ENCODE measurements around the gene FAM171A2. TPM values are rescaled to one million over a fixed set of nuclear protein-coding genes. Genes with fewer than 3 reads are reported as not detected.

FAM171A2 gene
- total RNA-seq, 2 donors from 2014 or later, result 2.4 to 3.3 TPM

DNA sequence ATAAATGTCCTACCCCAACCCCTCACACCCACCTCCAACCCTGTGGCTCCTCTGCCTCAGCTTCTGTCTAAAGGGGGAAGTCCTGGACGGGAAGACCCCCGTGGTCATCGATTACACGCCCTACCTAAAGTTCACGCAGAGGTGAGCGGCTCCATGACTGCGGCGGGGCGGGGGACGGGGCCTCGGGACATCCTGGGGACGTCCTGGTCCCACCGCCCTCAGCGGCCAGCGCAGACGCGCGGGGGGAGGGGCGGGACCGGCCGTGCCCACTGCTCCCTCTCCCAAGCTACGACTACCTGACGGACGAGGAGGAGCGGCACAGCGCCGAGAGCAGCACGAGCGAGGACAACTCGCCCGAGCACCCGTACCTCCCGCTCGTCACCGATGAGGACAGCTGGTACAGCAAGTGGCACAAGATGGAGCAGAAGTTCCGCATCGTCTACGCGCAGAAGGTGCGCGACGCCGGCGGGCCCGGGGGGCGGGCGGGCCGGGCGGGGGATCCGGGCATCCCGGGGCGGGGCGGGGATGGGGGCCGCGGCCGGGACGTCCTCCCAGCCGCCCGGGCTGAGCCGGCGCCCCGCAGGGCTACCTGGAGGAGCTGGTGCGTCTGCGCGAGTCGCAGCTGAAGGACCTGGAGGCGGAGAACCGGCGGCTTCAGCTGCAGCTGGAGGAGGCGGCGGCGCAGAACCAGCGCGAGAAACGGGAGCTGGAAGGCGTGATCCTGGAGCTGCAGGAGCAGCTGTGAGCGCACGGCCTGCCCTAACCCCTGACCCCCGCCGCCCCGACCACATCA lies 48.6 kb downstream of the FAM171A2 start:
- Histone ChIP-seq H3K27me3 (peaks cover 6 to 19% of the 10 kb centered on the region in 2 donors), H3K9me3 (no peaks in the 10 kb centered on the region)

DNA sequence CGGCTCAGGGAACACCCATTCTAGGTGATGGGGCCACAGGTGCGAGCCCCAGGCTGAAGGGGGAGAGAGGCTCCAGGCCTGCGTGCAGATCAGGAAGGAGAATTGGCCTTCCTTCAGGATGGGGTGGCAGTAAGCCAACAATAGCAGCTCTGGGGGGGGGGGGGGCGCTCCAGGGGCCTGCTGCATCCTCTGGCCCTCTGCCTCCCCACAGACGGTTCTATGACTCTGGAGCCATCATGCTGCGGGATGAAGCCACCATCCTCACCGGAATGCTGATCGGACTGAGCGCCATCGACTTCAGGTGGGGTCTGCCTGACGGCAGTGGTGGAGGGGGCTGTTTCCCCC lies 49.2 kb downstream of the FAM171A2 start:
- Histone ChIP-seq H3K4me3 (no peak overlapping the region), H3K4me1 (peaks cover 0 to 17% of the 10 kb centered on the region in 2 donors), H3K9me3 (no peaks in the 10 kb centered on the region), H3K27ac (no peak overlapping the region), H3K27me3 (peaks cover 6 to 19% of the 10 kb centered on the region in 2 donors), H3K36me3 (peaks cover 3% of the 10 kb centered on the region)
- TF ChIP-seq, protein P1, sequence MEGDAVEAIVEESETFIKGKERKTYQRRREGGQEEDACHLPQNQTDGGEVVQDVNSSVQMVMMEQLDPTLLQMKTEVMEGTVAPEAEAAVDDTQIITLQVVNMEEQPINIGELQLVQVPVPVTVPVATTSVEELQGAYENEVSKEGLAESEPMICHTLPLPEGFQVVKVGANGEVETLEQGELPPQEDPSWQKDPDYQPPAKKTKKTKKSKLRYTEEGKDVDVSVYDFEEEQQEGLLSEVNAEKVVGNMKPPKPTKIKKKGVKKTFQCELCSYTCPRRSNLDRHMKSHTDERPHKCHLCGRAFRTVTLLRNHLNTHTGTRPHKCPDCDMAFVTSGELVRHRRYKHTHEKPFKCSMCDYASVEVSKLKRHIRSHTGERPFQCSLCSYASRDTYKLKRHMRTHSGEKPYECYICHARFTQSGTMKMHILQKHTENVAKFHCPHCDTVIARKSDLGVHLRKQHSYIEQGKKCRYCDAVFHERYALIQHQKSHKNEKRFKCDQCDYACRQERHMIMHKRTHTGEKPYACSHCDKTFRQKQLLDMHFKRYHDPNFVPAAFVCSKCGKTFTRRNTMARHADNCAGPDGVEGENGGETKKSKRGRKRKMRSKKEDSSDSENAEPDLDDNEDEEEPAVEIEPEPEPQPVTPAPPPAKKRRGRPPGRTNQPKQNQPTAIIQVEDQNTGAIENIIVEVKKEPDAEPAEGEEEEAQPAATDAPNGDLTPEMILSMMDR (IDR thresholded peaks at IDR 0.05), result no peak
- no peak for DNase-seq (ENCODE audit: low spot score)

More for the DNA sequence above, 48.6 kb downstream of the FAM171A2 start:
- Histone ChIP-seq H3K36me3 (peaks cover 8% of the 10 kb centered on the region), H3K27ac (no peak overlapping the region), H3K4me3 (peak overlapping the region; percentile 11 to 34), H3K4me1 (peaks cover 0 to 17% of the 10 kb centered on the region in 2 donors)
- no peak for DNase-seq (ENCODE audit: low spot score)
- TF ChIP-seq, protein P1 (IDR thresholded peaks at IDR 0.05), result no peak

DNA sequence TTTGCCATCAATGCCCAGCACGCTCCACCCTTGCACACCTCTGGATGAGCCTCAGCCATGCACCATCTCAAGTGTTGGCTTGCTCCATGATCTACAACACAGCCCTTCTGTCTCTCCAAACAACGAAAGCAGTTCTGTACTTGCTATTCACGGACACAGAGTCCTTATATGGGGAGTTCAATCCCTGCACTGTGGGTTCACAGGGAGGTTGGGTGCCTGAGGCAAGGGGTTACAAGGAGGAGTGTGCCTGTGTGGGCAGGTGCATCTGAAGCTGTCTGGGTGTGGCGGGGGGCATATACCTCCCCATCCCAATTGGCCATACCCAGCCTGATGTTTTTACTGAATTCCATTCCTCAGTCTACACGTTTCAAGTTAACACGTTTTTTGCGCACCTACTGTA lies 49.6 kb downstream of the FAM171A2 start:
- peaks cover 6 to 19% of the 10 kb centered on the region in 2 donors for H3K27me3 ChIP-seq
- no peak overlapping the region for H3K27ac ChIP-seq
- no peak overlapping the region for H3K4me3 ChIP-seq
- DNase-seq (ENCODE audit: low spot score), result no peak
- no peaks in the 10 kb centered on the region for H3K36me3 ChIP-seq
- TF ChIP-seq, protein P1 (IDR thresholded peaks at IDR 0.05), result no peak
- H3K9me3 ChIP-seq, result no peaks in the 10 kb centered on the region
- peaks cover 0 to 20% of the 10 kb centered on the region in 2 donors for H3K4me1 ChIP-seq

DNA sequence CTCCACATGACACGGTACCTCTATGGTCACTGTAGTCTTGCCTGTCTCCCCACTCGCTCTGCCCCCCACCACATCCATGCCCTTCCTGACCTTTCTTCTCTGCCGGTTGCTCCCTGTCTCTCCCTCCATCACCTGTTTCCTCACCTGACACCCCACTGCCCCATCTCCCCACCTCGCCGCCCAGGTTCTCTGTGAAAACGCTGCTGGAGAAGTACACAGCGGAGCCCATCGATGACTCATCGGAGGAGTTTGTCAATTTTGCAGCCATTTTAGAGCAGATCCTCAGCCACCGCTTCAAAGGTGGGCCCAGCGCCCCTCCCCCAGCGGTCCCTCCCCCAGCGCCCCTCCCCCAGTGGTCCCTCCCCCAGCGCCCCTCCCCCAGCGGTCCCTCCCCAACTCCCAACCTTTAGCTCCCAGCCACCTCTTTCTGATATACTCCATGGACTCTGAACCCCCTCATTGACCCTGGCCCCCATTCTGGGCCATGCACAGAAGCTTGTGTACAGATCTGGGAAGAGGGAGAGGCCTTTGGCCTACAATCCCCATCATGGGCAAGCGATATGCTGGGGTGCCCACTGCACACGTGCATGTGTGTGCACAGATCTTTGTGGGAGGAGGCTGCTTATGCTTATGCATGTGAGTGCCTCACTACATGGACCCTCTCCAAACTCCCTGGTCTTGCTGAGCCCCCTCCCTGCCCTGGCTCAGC lies 51.1 kb downstream of the FAM171A2 start:
- no peak overlapping the region for H3K4me3 ChIP-seq
- no peaks in the 10 kb centered on the region for H3K9me3 ChIP-seq
- H3K27me3 ChIP-seq, result peaks cover 6 to 19% of the 10 kb centered on the region in 2 donors
- H3K4me1 ChIP-seq, result peaks cover 0 to 34% of the 10 kb centered on the region in 2 donors
- H3K36me3 ChIP-seq, result no peaks in the 10 kb centered on the region
- no peak for DNase-seq (ENCODE audit: low spot score)
- TF ChIP-seq, protein P1 (IDR thresholded peaks at IDR 0.05), result no peak
- no peak overlapping the region for H3K27ac ChIP-seq

DNA sequence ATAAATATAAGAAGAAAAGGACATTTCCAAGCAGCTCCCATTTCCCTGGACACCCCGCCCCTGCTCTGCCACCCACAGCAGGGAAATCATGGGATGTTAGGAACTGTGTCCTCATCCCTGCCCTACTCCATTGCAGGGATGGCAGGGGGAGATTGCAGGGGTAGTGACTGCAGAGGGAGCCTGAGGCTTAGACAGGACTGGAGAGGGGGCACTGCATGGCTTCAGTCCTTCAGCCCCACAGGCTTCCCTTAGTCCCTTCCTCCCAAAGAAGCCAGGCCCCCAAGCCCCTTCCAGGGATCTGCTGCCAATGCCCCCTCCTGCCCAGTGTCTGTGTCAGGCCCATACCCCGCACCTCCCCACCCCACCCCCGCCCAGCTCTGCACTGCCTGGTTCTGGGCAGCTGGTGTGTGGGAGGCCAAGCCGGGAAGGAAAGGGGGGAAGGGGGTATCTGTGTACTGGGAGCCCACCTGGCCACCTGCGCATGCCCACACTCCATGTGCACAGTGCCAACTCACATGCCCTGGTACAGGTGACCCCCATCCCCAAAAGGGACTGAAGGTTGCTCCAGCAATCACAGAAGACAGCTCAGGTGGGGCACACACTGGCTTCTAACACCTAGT lies 52.0 kb downstream of the FAM171A2 start:
- Histone ChIP-seq H3K4me1 (peaks cover 0 to 37% of the 10 kb centered on the region in 2 donors), H3K9me3 (no peaks in the 10 kb centered on the region), H3K36me3 (no peaks in the 10 kb centered on the region), H3K4me3 (no peak overlapping the region), H3K27me3 (peaks cover 6 to 19% of the 10 kb centered on the region in 2 donors), H3K27ac (no peak overlapping the region)
- DNase-seq (ENCODE audit: low spot score), result no peak
- TF ChIP-seq, protein P1 (IDR thresholded peaks at IDR 0.05), result no peak

Measured in right atrium auricular region (tissue), 2 donors.